Measurements from ENCODE around the gene EBF4.

EBF4 gene

DNA sequence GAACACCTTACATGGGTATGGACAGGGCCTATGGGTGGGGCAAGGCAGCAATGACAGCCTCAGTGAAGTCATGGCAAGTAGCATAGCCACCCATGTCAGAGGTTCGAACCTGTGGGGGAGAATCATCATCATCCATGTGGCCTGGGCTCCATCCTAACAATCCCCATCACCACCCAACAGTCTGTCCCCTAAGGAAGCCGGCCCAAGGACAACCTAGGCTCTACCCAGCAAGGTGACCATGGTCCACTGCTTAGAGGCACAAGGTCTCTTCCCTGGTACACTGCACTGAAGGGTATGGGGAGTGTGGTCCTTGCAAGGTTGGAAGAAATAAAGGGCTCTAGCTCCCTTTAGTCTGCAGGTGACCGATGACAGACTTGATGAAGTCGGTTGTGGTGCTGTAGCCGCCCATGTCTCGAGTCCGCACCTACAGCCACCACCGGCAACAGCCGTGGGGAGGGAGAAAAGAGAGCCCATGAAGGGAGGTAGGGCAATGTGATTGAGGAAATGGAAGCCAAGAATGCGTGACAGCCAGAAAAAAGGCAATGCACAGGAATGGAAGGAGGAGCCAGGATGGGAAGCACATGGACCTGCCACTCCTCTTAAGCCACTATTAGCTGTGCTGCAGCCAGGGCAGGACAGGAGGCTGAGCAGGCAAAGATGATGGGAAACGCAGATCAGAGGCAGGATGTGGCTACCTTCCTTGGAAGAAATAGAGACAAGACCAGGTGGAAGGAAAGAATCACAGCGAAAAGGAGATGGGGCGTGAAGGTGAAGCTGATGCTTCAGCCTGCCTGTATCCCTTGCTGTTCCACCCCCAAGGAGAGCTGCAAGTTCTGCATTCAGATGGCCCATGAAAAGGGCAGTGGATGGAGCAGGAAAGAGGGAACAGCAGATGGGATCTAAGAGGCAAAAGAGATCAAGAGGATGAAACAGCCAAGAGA, 33.9 kb upstream of the EBF4 start:
- peaks cover 38% of the 10 kb centered on the region for H3K79me1 ChIP-seq (replicated peaks; ENCODE audit: low read length, poor library complexity, severe bottlenecking)
- H2AK5ac ChIP-seq (ENCODE audit: low read length, severe bottlenecking) = no peak overlapping the region
- 77% methylated on average over 13 of the region's 13 CpGs for WGBS
- H2BK12ac ChIP-seq (ENCODE audit: low read length in 2 of 2) = peak overlapping the region in 1 of 2 experiments; percentile 40
- no peak overlapping the region for H3K4me3 ChIP-seq (ENCODE audit: insufficient read depth in 1 of 2, low read depth in 1 of 2, low read length in 2 of 2)
- no peak overlapping the region for H3K14ac ChIP-seq (ENCODE audit: low read length in 2 of 2)
- H3K23ac ChIP-seq (ENCODE audit: low read length in 2 of 2) = no peak overlapping the region
- no peak overlapping the region for H2AFZ ChIP-seq (ENCODE audit: low read depth, low read length)
- H3K36me3 ChIP-seq (ENCODE audit: control insufficient read depth in 1 of 2, insufficient read depth in 2 of 2, low read depth in 1 of 2, low read length in 2 of 2) = peaks cover 77 to 86% of the 10 kb centered on the region in 2 experiments
- H3K4me1 ChIP-seq (ENCODE audit: control insufficient read depth, insufficient read depth, low read depth, low read length) = peaks cover 16% of the 10 kb centered on the region
- H2BK120ac ChIP-seq (ENCODE audit: low read depth, low read length) = no peak overlapping the region
- H3K27ac ChIP-seq (ENCODE audit: low read length, poor library complexity, severe bottlenecking) = no peak overlapping the region
- no peak overlapping the region for H4K91ac ChIP-seq (ENCODE audit: low read length)
- H2BK5ac ChIP-seq (ENCODE audit: low read depth, low read length, poor library complexity, severe bottlenecking) = no peak overlapping the region
- no peak overlapping the region for H3K9ac ChIP-seq (ENCODE audit: low read length)
- H3K27me3 ChIP-seq (ENCODE audit: control insufficient read depth in 1 of 2, insufficient read depth in 1 of 2, low read length in 2 of 2) = no peaks in the 10 kb centered on the region
- no peak overlapping the region for H2BK15ac ChIP-seq (ENCODE audit: low read depth, poor library complexity, severe bottlenecking)
- H4K8ac ChIP-seq (ENCODE audit: low read length) = peak overlapping the region; percentile 27
- no peak overlapping the region for H3K18ac ChIP-seq (ENCODE audit: low read depth in 1 of 2, low read length in 2 of 2)
- no peak overlapping the region for H3K4me2 ChIP-seq (ENCODE audit: low read length, poor library complexity, severe bottlenecking)
- H3K9me3 ChIP-seq (ENCODE audit: control insufficient read depth, low read length) = no peaks in the 10 kb centered on the region
- no peak for DNase-seq
- H3K4ac ChIP-seq (ENCODE audit: low read depth in 1 of 2, low read length in 2 of 2) = no peak overlapping the region

DNA sequence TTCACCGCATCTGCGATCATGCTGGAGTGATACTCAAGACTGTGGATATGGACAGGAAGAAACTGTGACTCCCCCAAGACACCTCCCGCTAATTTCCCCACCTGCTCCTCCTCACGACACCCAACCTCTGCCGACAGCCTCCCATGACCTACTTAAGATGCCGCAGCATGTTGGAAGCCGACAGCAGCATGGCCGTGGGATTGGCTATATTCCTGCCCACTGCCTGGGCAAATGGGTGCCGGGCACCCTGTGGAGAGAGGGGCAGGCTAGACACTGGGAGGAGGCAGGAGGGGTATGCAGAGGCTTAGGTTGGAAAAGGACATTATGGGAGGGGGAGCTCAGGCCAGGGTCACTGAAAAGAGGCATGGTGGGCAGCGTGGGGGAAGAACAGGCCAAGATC, 33.0 kb upstream of the EBF4 start:
- Histone ChIP-seq H2AK5ac (ENCODE audit: low read length, severe bottlenecking) (no peak overlapping the region), H3K4ac (ENCODE audit: low read depth in 1 of 2, low read length in 2 of 2) (no peak overlapping the region), H3K18ac (ENCODE audit: low read depth in 1 of 2, low read length in 2 of 2) (no peak overlapping the region), H3K9me3 (ENCODE audit: control insufficient read depth, low read length) (no peaks in the 10 kb centered on the region), H3K14ac (ENCODE audit: low read length in 2 of 2) (no peak overlapping the region), H3K4me2 (ENCODE audit: low read length, poor library complexity, severe bottlenecking) (no peak overlapping the region), H2BK12ac (ENCODE audit: low read length in 2 of 2) (no peak overlapping the region), H2BK120ac (ENCODE audit: low read depth, low read length) (no peak overlapping the region), H3K36me3 (ENCODE audit: control insufficient read depth in 1 of 2, insufficient read depth in 2 of 2, low read depth in 1 of 2, low read length in 2 of 2) (peaks cover 70 to 77% of the 10 kb centered on the region in 2 experiments), H3K79me1 (replicated peaks; ENCODE audit: low read length, poor library complexity, severe bottlenecking) (peaks cover 41% of the 10 kb centered on the region), H4K8ac (ENCODE audit: low read length) (no peak overlapping the region), H4K91ac (ENCODE audit: low read length) (no peak overlapping the region), H3K4me3 (ENCODE audit: insufficient read depth in 1 of 2, low read depth in 1 of 2, low read length in 2 of 2) (no peak overlapping the region), H3K27me3 (ENCODE audit: control insufficient read depth in 1 of 2, insufficient read depth in 1 of 2, low read length in 2 of 2) (no peaks in the 10 kb centered on the region), H2BK15ac (ENCODE audit: low read depth, poor library complexity, severe bottlenecking) (no peak overlapping the region), H3K23ac (ENCODE audit: low read length in 2 of 2) (no peak overlapping the region), H3K27ac (ENCODE audit: low read length, poor library complexity, severe bottlenecking) (no peak overlapping the region), H2BK5ac (ENCODE audit: low read depth, low read length, poor library complexity, severe bottlenecking) (no peak overlapping the region), H3K9ac (ENCODE audit: low read length) (no peak overlapping the region), H3K4me1 (ENCODE audit: control insufficient read depth, insufficient read depth, low read depth, low read length) (peaks cover 10% of the 10 kb centered on the region), H2AFZ (ENCODE audit: low read depth, low read length) (no peak overlapping the region)
- 96% methylated on average over 8 of the region's 10 CpGs for WGBS
- no peak for DNase-seq

DNA sequence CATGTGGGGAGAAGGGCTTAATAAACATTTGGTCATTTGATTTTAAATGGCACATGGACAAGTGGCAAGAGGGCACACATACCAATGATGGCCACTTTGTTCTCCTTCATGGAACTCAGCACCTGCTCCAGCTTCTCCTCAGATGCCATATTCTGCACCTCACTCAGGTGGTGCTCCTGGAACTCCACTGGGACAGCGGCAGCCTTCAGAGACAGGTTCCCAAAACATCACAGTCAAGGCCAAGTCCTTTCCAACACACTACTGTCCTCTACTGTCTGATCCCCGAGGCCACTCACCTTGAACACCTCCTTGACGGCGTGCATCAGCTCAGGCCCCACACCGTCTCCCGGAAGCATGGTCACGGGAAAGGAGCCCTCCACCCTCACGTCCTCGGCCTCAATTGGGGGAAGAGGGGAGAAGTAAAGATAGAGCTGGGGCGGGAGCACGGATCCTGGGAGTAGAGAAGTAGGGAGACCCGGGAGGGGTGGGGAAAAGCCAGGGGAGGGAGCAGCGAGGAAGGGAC, 29.2 kb upstream of the EBF4 start:
- DNase-seq = no peak
- no peak overlapping the region for H2BK12ac ChIP-seq (ENCODE audit: low read length in 2 of 2)
- H3K4me3 ChIP-seq (ENCODE audit: insufficient read depth in 1 of 2, low read depth in 1 of 2, low read length in 2 of 2) = peak overlapping the region; percentile 95 to 96
- no peak overlapping the region for H2BK5ac ChIP-seq (ENCODE audit: low read depth, low read length, poor library complexity, severe bottlenecking)
- no peak overlapping the region for H2BK120ac ChIP-seq (ENCODE audit: low read depth, low read length)
- peaks cover 33 to 39% of the 10 kb centered on the region in 2 experiments for H3K36me3 ChIP-seq (ENCODE audit: control insufficient read depth in 1 of 2, insufficient read depth in 2 of 2, low read depth in 1 of 2, low read length in 2 of 2)
- peak overlapping the region; percentile 94 for H4K8ac ChIP-seq (ENCODE audit: low read length)
- H3K14ac ChIP-seq (ENCODE audit: low read length in 2 of 2) = no peak overlapping the region
- H2AFZ ChIP-seq (ENCODE audit: low read depth, low read length) = peak overlapping the region; percentile 46
- WGBS = 17% methylated on average over 13 of the region's 13 CpGs
- H3K4ac ChIP-seq (ENCODE audit: low read depth in 1 of 2, low read length in 2 of 2) = peak overlapping the region in 1 of 2 experiments; percentile 84
- no peak overlapping the region for H2BK15ac ChIP-seq (ENCODE audit: low read depth, poor library complexity, severe bottlenecking)
- no peak overlapping the region for H3K18ac ChIP-seq (ENCODE audit: low read depth in 1 of 2, low read length in 2 of 2)
- H3K23ac ChIP-seq (ENCODE audit: low read length in 2 of 2) = no peak overlapping the region
- peaks cover 22% of the 10 kb centered on the region for H3K79me1 ChIP-seq (replicated peaks; ENCODE audit: low read length, poor library complexity, severe bottlenecking)
- peaks cover 4% of the 10 kb centered on the region for H3K4me1 ChIP-seq (ENCODE audit: control insufficient read depth, insufficient read depth, low read depth, low read length)
- no peak overlapping the region for H2AK5ac ChIP-seq (ENCODE audit: low read length, severe bottlenecking)
- H3K27ac ChIP-seq (ENCODE audit: low read length, poor library complexity, severe bottlenecking) = no peak overlapping the region
- no peaks in the 10 kb centered on the region for H3K9me3 ChIP-seq (ENCODE audit: control insufficient read depth, low read length)
- H4K91ac ChIP-seq (ENCODE audit: low read length) = peak overlapping the region; percentile 71
- H3K9ac ChIP-seq (ENCODE audit: low read length) = peak overlapping the region; percentile 98
- peaks cover 4 to 7% of the 10 kb centered on the region in 2 experiments for H3K27me3 ChIP-seq (ENCODE audit: control insufficient read depth in 1 of 2, insufficient read depth in 1 of 2, low read length in 2 of 2)
- peak overlapping the region; percentile 97 for H3K4me2 ChIP-seq (ENCODE audit: low read length, poor library complexity, severe bottlenecking)
